GM19043 (cell line): ENCODE results near the gene PRKCH.
A peak's percentile ranks its signal among the peaks of the same experiment; 100 is the strongest.

ENCODE experiments used
- ATAC-seq: cut with Tn5 transposase; IDR thresholded peaks from one replicate; pipeline ENCODE4 v1.9.1; 2021; ENCODE audit warnings: low read depth; ENCODE audit not compliant: unreplicated experiment

PRKCH gene

GRCh38 chr14:61468063-61468825 is 146.9 kb downstream of the PRKCH start:
- ATAC-seq: no peak

GRCh38 chr14:61469781-61470180 is 148.4 kb downstream of the PRKCH start:
- ATAC-seq: no peak

- ATAC-seq: no peak
Measured at GRCh38 chr14:61470261-61470960, 149.0 kb downstream of the PRKCH start.

- no peak for ATAC-seq
Measured at GRCh38 chr14:61470961-61471293, 149.5 kb downstream of the PRKCH start.

- ATAC-seq: no peak
Measured at GRCh38 chr14:61471297-61472005, 150.1 kb downstream of the PRKCH start.

GRCh38 chr14:61472011-61472672 is 150.8 kb downstream of the PRKCH start:
- no peak for ATAC-seq

GRCh38 chr14:61472801-61473376 is 151.5 kb downstream of the PRKCH start:
- ATAC-seq: no peak

- no peak for ATAC-seq
Measured at GRCh38 chr14:61474015-61474414, 152.6 kb downstream of the PRKCH start.

GRCh38 chr14:61474701-61475100 is 153.3 kb downstream of the PRKCH start:
- ATAC-seq: no peak

GRCh38 chr14:61475316-61475715 is 153.9 kb downstream of the PRKCH start:
- no peak for ATAC-seq

- ATAC-seq: no peak
Measured at GRCh38 chr14:61476105-61476753, 154.8 kb downstream of the PRKCH start.

- no peak for ATAC-seq
Measured at GRCh38 chr14:61476754-61477410, 155.5 kb downstream of the PRKCH start.

GRCh38 chr14:61477712-61478462 is 156.5 kb downstream of the PRKCH start:
- ATAC-seq: no peak

GRCh38 chr14:61478971-61479473 is 157.6 kb downstream of the PRKCH start:
- peak; percentile 54 for ATAC-seq

- no peak for ATAC-seq
Measured at GRCh38 chr14:61479746-61480502, 158.5 kb downstream of the PRKCH start.

- ATAC-seq: no peak
Measured at GRCh38 chr14:61480704-61481285, 159.4 kb downstream of the PRKCH start.

GRCh38 chr14:61481701-61482100 is 160.3 kb downstream of the PRKCH start:
- ATAC-seq: no peak
